ENCODE results near the gene TFF3.

The TFF3 gene

DNA sequence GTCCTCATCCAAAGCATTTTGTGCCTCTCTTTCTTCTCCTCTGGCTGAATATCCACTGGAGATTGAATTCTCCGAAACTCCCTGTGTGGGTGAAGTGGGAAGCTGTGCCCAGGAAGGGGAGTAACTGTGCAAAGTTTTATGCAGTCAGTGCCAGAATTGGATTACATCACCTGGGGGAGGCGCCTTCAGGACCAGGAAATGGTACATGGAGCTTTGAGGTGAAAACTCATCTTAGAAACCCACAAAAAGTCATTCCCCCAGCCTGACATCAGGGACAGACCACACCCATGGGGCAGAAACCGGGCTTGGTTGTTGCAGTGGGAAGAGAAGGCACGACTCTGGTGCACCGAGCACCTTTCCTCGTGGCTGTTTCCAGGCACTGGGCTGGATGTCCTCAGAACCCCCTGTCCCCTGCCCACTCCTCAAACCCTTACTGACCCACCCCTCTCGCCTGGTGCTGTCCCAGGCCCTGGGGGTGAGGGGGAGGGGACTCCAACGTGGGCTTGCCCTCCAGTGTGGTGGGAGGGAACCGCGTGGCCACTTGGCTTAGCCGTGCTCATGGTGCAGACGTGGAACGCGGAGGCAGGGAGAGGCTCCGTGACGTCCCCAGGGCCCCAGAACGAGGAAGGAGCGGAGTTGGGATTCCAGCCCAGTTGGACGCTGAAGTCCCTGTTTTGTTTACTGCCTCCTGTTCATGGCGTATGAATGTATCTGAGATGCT is 15.7 kb downstream of the TFF3 start:
- TF ChIP-seq, protein P1, sequence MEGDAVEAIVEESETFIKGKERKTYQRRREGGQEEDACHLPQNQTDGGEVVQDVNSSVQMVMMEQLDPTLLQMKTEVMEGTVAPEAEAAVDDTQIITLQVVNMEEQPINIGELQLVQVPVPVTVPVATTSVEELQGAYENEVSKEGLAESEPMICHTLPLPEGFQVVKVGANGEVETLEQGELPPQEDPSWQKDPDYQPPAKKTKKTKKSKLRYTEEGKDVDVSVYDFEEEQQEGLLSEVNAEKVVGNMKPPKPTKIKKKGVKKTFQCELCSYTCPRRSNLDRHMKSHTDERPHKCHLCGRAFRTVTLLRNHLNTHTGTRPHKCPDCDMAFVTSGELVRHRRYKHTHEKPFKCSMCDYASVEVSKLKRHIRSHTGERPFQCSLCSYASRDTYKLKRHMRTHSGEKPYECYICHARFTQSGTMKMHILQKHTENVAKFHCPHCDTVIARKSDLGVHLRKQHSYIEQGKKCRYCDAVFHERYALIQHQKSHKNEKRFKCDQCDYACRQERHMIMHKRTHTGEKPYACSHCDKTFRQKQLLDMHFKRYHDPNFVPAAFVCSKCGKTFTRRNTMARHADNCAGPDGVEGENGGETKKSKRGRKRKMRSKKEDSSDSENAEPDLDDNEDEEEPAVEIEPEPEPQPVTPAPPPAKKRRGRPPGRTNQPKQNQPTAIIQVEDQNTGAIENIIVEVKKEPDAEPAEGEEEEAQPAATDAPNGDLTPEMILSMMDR (IDR thresholded peaks at IDR 0.05), result no peak

- TF ChIP-seq, protein P1 (IDR thresholded peaks at IDR 0.05), result no peak
Measured at GRCh38 chr21:42298657-42299056, 16.6 kb downstream of the TFF3 start.

DNA sequence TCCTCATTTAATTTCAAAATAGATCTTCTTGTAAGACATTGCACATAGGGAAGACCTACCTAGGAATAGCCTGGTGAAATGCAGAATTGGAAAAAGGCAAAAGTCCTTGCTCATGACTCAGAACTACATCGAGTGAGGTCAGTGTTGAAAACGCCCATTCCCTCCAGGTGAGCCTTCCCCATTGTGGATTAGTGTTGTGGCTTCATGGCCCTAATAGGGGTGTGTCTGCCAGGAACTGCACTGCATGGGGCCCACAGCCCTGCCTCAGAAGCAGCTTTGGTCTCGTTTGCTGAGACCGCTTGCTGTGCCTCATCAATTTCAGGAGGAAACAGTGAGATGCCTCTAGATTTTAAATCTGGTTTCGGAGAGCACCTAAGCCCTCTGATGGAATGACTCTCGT is 17.0 kb downstream of the TFF3 start:
- TF ChIP-seq, protein P1 (IDR thresholded peaks at IDR 0.05), result no peak

GRCh38 chr21:42297377-42297776 is 17.8 kb downstream of the TFF3 start:
- TF ChIP-seq, protein P1 (IDR thresholded peaks at IDR 0.05), result no peak

DNA sequence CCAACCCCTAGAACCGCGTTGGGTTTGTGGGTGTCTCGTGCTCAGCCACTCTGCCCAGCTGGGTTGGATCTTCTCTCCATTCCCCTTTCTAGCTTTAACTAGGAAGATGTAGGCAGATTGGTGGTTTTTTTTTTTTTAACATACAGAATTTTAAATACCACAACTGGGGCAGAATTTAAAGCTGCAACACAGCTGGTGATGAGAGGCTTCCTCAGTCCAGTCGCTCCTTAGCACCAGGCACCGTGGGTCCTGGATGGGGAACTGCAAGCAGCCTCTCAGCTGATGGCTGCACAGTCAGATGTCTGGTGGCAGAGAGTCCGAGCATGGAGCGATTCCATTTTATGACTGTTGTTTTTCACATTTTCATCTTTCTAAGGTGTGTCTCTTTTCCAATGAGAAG is 18.7 kb downstream of the TFF3 start:
- TF ChIP-seq, protein P1 (IDR thresholded peaks at IDR 0.05), result no peak

GRCh38 chr21:42295845-42296244 is 19.4 kb downstream of the TFF3 start:
- TF ChIP-seq, protein P1 (IDR thresholded peaks at IDR 0.05), result no peak

DNA sequence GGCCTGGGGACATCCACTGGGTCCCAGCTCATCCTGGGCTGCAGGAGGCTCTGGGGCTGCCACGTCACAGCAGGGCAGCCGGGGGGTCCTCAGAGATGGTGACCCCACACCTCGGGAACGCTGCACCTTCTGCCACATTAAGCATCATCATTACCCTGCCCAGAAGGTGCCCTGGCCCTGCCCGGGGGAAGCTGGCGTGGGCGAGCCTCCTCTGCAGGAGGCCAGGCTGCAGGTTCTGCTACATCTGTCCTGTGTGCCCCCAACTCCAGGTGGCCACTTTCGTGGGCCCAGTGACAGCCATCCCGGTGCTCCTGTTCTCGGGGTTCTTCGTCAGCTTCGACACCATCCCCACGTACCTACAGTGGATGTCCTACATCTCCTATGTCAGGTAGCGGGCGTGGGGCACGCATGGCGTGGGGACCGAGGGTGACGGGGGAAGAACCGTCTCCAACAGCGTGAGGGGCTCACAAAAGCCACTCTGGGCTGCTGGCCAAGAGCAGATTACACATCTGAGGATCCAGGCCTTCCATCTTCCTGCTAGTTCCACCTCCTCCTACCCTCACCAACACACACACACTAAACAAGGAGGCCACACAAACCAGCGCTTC is 20.8 kb downstream of the TFF3 start:
- TF ChIP-seq, protein P1 (IDR thresholded peaks at IDR 0.05), result no peak

All from LNCAP (cell line).